Thoracic aorta (tissue), 2 donors: ENCODE measurements around the gene ZBTB42. TPM values are rescaled to one million over a fixed set of nuclear protein-coding genes. Genes with fewer than 3 reads are reported as not detected.

Source experiments
- ATAC-seq: fragments of 150-250 bp; one replicate; pipeline ENCODE4 v1.8.0; 2017; ENCODE audit warnings: low read depth; ENCODE audit not compliant: insufficient number of reproducible peaks, low FRiP score
- DNase-seq: peaks from one replicate; pipeline ENCODE4 v3.0.0-alpha.2; 2020; ENCODE audit warnings: low spot score
- H3K27ac ChIP-seq, 2 donors: fragments of 200-600 bp; sonication (generic); 1 replicate in 1 of 2; 2 replicates in 1 of 2; pipeline ENCODE4 v1.5.1; 2016; ENCODE audit warnings: mild to moderate bottlenecking in 2 of 2, moderate library complexity in 2 of 2
- H3K27me3 ChIP-seq: fragments of 200-600 bp; sonication (generic); replicated peaks from 2 replicates; pipeline ENCODE4 v1.6.0; 2016; ENCODE audit warnings: mild to moderate bottlenecking; ENCODE audit not compliant: insufficient read depth
- H3K36me3 ChIP-seq: fragments of 200-600 bp; sonication (generic); one replicate; pipeline ENCODE4 v1.5.1; 2016
- H3K4me1 ChIP-seq, 2 donors: fragments of 200-600 bp; sonication (generic); 1 replicate in 1 of 2; 2 replicates in 1 of 2; pipeline versions ENCODE4 v1.5.1 to v1.6.0; 2016; ENCODE audit warnings: low read depth in 2 of 2, mild to moderate bottlenecking in 1 of 2; ENCODE audit not compliant: control insufficient read depth in 1 of 2
- H3K4me3 ChIP-seq: fragments of 200-600 bp; sonication (generic); 2 replicates; pipeline ENCODE4 v1.5.1; 2016; ENCODE audit warnings: mild to moderate bottlenecking
- H3K9me3 ChIP-seq: fragments of 200-600 bp; sonication (generic); 2 replicates; pipeline ENCODE4 v1.5.1; 2016
- CTCF ChIP-seq: fragments of 200-600 bp; sonication (generic); IDR thresholded peaks from one replicate; pipeline ENCODE4 v1.5.1; 2019; ENCODE audit warnings: antibody characterized with exemption
- total RNA-seq, 2 donors: library from RNA; depleted of rRNA; stranded (reverse); fragments of >200 nt; gene quantifications; one replicate each; pipeline versions ENCODE4 v1.1.0 to v1.2.3, GENCODE V29; 2016

ZBTB42 gene
- total RNA-seq, 2 donors from 2014 or later: 3.2 to 4.4 TPM

GRCh38 chr14:104753528-104754212, 47.2 kb upstream of the ZBTB42 start:
- no peak for DNase-seq
- Histone ChIP-seq H3K4me3 (peak overlapping the region; percentile 84), H3K36me3 (peaks cover 22% of the 10 kb centered on the region), H3K27ac (peak overlapping the region; percentile 84), H3K9me3 (no peaks in the 10 kb centered on the region), H3K4me1 (peaks cover 26 to 54% of the 10 kb centered on the region in 2 donors), H3K27me3 (no peaks in the 10 kb centered on the region)
- ATAC-seq: no peak
- TF ChIP-seq CTCF: no peak

DNA sequence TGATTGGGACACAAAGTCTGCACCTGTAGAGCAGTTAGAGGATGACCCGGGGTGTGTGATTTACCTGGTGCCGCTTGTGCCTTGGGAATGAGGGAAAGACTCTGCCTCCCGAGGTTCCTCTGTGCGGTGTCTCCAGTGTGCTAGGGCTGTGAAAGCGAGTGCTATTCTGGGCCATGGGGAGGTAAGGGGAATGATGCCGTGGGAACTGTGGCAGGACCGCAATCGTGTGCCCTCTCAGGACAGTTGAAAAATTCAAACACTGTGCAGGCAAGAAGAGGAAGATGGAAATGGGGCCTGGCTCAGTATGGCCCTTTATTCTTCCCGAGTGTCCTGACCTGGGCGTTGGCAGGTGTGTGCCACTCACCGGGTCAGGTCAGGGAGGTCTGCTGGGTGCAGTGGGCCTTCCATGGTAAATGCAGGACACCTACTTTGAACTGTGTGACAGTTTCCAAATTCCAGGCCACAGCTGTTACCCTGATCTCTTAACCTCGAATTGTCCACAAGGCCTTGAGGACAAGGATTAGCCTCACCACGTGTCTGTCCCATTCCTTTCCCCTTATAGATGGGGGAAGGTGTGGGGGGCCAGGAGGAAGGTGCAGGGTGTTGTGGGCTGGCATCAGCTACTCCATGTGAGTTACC, 46.6 kb upstream of the ZBTB42 start:
- no peak overlapping the region for H3K27ac ChIP-seq
- DNase-seq (no peak), ATAC-seq (no peak)
- H3K9me3 ChIP-seq: no peaks in the 10 kb centered on the region
- peaks cover 28% of the 10 kb centered on the region for H3K36me3 ChIP-seq
- peaks cover 20 to 48% of the 10 kb centered on the region in 2 donors for H3K4me1 ChIP-seq
- peak overlapping the region; percentile 84 for H3K4me3 ChIP-seq
- H3K27me3 ChIP-seq: no peaks in the 10 kb centered on the region
- TF ChIP-seq CTCF: no peak

GRCh38 chr14:104755621-104756020, 45.3 kb upstream of the ZBTB42 start:
- Histone ChIP-seq H3K36me3 (peaks cover 36% of the 10 kb centered on the region), H3K4me1 (peaks cover 15 to 35% of the 10 kb centered on the region in 2 donors), H3K27ac (no peak overlapping the region), H3K27me3 (no peaks in the 10 kb centered on the region), H3K9me3 (no peaks in the 10 kb centered on the region), H3K4me3 (no peak overlapping the region)
- no peak for TF ChIP-seq CTCF
- ATAC-seq: no peak
- no peak for DNase-seq

- no peak for TF ChIP-seq CTCF
- Histone ChIP-seq H3K4me3 (no peak overlapping the region), H3K27me3 (no peaks in the 10 kb centered on the region), H3K36me3 (peaks cover 36% of the 10 kb centered on the region), H3K27ac (no peak overlapping the region), H3K9me3 (no peaks in the 10 kb centered on the region), H3K4me1 (peaks cover 15 to 26% of the 10 kb centered on the region in 2 donors)
- ATAC-seq: no peak
- no peak for DNase-seq
Observed at GRCh38 chr14:104756477-104757237, 44.2 kb upstream of the ZBTB42 start.

DNA sequence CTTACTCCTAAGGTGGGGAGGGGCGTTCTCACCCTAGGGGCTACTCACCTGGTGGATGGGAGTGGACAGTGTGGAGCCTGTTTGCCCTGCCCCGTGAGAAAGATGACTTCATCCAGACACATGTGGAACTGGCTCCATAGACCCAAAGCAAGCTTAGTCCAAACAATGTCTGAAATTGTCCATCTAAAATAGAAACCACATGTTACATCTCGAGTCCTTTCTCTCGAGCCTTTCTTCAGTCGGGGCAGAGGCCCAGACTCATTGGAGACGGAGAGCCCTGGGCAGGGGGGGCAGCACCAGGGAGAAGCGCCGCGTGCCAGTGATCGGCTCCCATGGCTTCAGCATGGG, 43.7 kb upstream of the ZBTB42 start:
- H3K27ac ChIP-seq: no peak overlapping the region
- H3K4me1 ChIP-seq: peaks cover 12 to 20% of the 10 kb centered on the region in 2 donors
- H3K9me3 ChIP-seq: no peaks in the 10 kb centered on the region
- H3K4me3 ChIP-seq: no peak overlapping the region
- DNase-seq: no peak
- no peaks in the 10 kb centered on the region for H3K27me3 ChIP-seq
- no peak for ATAC-seq
- peaks cover 36% of the 10 kb centered on the region for H3K36me3 ChIP-seq
- TF ChIP-seq CTCF: no peak
